DOHH2 (cell line): Measurements from ENCODE around the gene RCOR1.

Experiments
- CTCF ChIP-seq: fragments of 200-600 bp; sonication (generic); IDR thresholded peaks from one replicate; pipeline ENCODE4 v1.5.1; 2014; ENCODE audit warnings: antibody characterized with exemption, mild to moderate bottlenecking, low read depth, low read length; ENCODE audit not compliant: poor library complexity, severe bottlenecking
- EZH2phosphoT487 ChIP-seq: fragments of 200-600 bp; sonication (generic); IDR thresholded peaks from 2 replicates; pipeline ENCODE4 v1.6.1; 2017; ENCODE audit warnings: borderline replicate concordance, mild to moderate bottlenecking, antibody characterized with exemption, low read length, moderate library complexity, mixed read lengths

- TF ChIP-seq CTCF (no peak), EZH2phosphoT487 (no peak)
These were observed 186.6 kb downstream of the RCOR1 start for GRCh38 chr14:102779084-102779462.
